Endothelial cell of umbilical vein (primary cell): ENCODE measurements around the gene GP9. TPM values are rescaled to one million over a fixed set of nuclear protein-coding genes. Genes with fewer than 3 reads are reported as not detected.

Experiments used
- BruUV-seq: library from RNA; stranded (reverse); fragments of 400-500 nt; replicated peaks from 2 replicates; lab custom pipeline; 2021; lab: Mats Ljungman, UMichigan
- CTCF ChIA-PET: fragments of 300-600, 350-600 bp; sonication (Branson Sonifier 250); formaldehyde crosslinking; loops from one replicate; lab custom pipeline; 2021; ENCODE audit warnings: antibody characterized with exemption, inconsistent platforms; lab: Charles Lee
- POLR2A ChIA-PET: fragments of 300-600, 350-600 bp; sonication (Branson Sonifier 250); formaldehyde crosslinking; loops from one replicate; lab custom pipeline; 2021; ENCODE audit warnings: antibody characterized with exemption, inconsistent platforms; lab: Charles Lee
- DNase-seq: peaks from one replicate; pipeline ENCODE4 v3.0.0-alpha.2; 2011; ENCODE audit warnings: low read depth, low spot score
- FAIRE-seq: peaks from 2 replicates; lab custom pipeline; 2011; peaks lifted over from hg19 to GRCh38; lab: Jason Lieb, UNC
- H2AFZ ChIP-seq: 2 replicates; pipeline ENCODE4 v1.6.0; 2012; ENCODE audit warnings: low read depth, low read length, control low read depth, inconsistent platforms
- H3K27ac ChIP-seq: 2 replicates; pipeline ENCODE4 v1.5.1; 2011; ENCODE audit warnings: low read depth, mild to moderate bottlenecking, control low read depth, low read length, moderate library complexity; ENCODE audit not compliant: insufficient read depth
- H3K27me3 ChIP-seq, 2 experiments: 2 replicates each; pipeline versions ENCODE4 v1.6.0 to v1.6.1; 2011; ENCODE audit warnings: low read length in 2 of 2, mixed read lengths in 1 of 2; ENCODE audit not compliant: control insufficient read depth in 2 of 2, insufficient read depth in 2 of 2
- H3K36me3 ChIP-seq, 2 experiments: 2 replicates in 1 of 2; 3 replicates in 1 of 2; pipeline ENCODE4 v1.5.1; 2011; ENCODE audit warnings: low read length in 2 of 2, mild to moderate bottlenecking in 1 of 2, moderate library complexity in 1 of 2; ENCODE audit not compliant: control insufficient read depth in 2 of 2, insufficient read depth in 2 of 2; ENCODE audit errors: extremely low read depth in 1 of 2
- H3K4me1 ChIP-seq: 3 replicates; pipeline ENCODE4 v1.5.1; 2011; ENCODE audit warnings: mild to moderate bottlenecking, low read length; ENCODE audit not compliant: control insufficient read depth, insufficient read depth; ENCODE audit errors: extremely low read depth
- H3K4me2 ChIP-seq: 2 replicates; pipeline ENCODE4 v1.6.1; 2011; ENCODE audit warnings: low read length, control low read depth, mixed read lengths; ENCODE audit not compliant: insufficient read depth
- H3K4me3 ChIP-seq, 3 experiments: fragments of 200-600 bp in 1 of 3; sonication (generic), shearing (Covaris generic) in 1 of 3; replicated peaks in 1 of 3; 2 replicates each; pipeline ENCODE4 v1.5.1; 2011 to 2016; ENCODE audit warnings: control low read depth in 3 of 3, low read length in 3 of 3, mild to moderate bottlenecking in 2 of 3, inconsistent platforms in 1 of 3, low read depth in 1 of 3, moderate library complexity in 1 of 3; ENCODE audit not compliant: insufficient read depth in 1 of 3
- H3K79me2 ChIP-seq: 2 replicates; pipeline ENCODE4 v1.6.0; 2012; ENCODE audit warnings: low read length, inconsistent platforms; ENCODE audit not compliant: control insufficient read depth, insufficient read depth
- H3K9ac ChIP-seq: replicated peaks from 2 replicates; pipeline ENCODE3; 2011; ENCODE audit warnings: low read length, control low read depth; ENCODE audit not compliant: insufficient read depth; ENCODE audit errors: extremely low read depth
- H3K9me1 ChIP-seq: replicated peaks from 3 replicates; pipeline ENCODE4 v1.6.0; 2011; ENCODE audit warnings: mild to moderate bottlenecking, low read length; ENCODE audit not compliant: control insufficient read depth, insufficient read depth; ENCODE audit errors: extremely low read depth
- H3K9me3 ChIP-seq: replicated peaks from 2 replicates; pipeline ENCODE4 v1.5.1; 2012; ENCODE audit warnings: low read length, inconsistent platforms; ENCODE audit not compliant: control insufficient read depth, insufficient read depth
- H4K20me1 ChIP-seq: replicated peaks from 2 replicates; pipeline ENCODE3; 2011; ENCODE audit warnings: mild to moderate bottlenecking, low read length; ENCODE audit not compliant: control insufficient read depth, insufficient read depth; ENCODE audit errors: extremely low read depth
- CTCF ChIP-seq, 2 donors: IDR thresholded peaks; 1 replicate in 1 of 2; 2 replicates in 1 of 2; pipeline ENCODE4 v1.5.1; 2011; ENCODE audit warnings: low read length in 2 of 2, mild to moderate bottlenecking in 2 of 2, moderate library complexity in 2 of 2, control low read depth in 1 of 2, inconsistent platforms in 1 of 2, low read depth in 1 of 2; ENCODE audit not compliant: insufficient read depth in 1 of 2; ENCODE audit errors: extremely low read depth in 1 of 2
- EZH2 ChIP-seq: IDR thresholded peaks from 2 replicates; pipeline ENCODE4 v1.6.1; 2012; ENCODE audit warnings: borderline replicate concordance, low read depth, mild to moderate bottlenecking, moderate library complexity, low read length, inconsistent platforms; ENCODE audit not compliant: severe bottlenecking
- FOS ChIP-seq: IDR thresholded peaks from 2 replicates; pipeline ENCODE4 v1.6.1; 2011; ENCODE audit warnings: mild to moderate bottlenecking, low read length, moderate library complexity, borderline replicate concordance; ENCODE audit not compliant: insufficient read depth
- GATA2 ChIP-seq: IDR thresholded peaks from 2 replicates; pipeline ENCODE4 v1.7.0; 2011; ENCODE audit warnings: low read depth, mild to moderate bottlenecking, moderate library complexity, mixed read lengths, low read length; ENCODE audit not compliant: insufficient read length, insufficient read depth
- JUN ChIP-seq: IDR thresholded peaks from 2 replicates; pipeline ENCODE4 v1.6.1; 2011; ENCODE audit warnings: borderline replicate concordance, low read depth; ENCODE audit not compliant: insufficient read length, insufficient read depth
- MAX ChIP-seq: IDR thresholded peaks from 2 replicates; pipeline ENCODE4 v1.6.1; 2011; ENCODE audit not compliant: insufficient read depth, insufficient read length
- MYC ChIP-seq: IDR thresholded peaks from one replicate; pipeline ENCODE4 v1.6.1; 2011; ENCODE audit warnings: mild to moderate bottlenecking, low read depth, low read length
- POLR2A ChIP-seq: IDR thresholded peaks from 2 replicates; pipeline ENCODE4 v1.6.1; 2012; ENCODE audit warnings: low read depth, mild to moderate bottlenecking, control low read depth, low read length
- POLR2AphosphoS5 ChIP-seq: IDR thresholded peaks from 2 replicates; pipeline ENCODE4 v1.6.1; 2012; ENCODE audit warnings: low read depth, mild to moderate bottlenecking, control low read depth, low read length, moderate library complexity; ENCODE audit not compliant: insufficient read depth
- dilution Hi-C: fragments of 300-500 bp; cut with MboI; formaldehyde crosslinking; loops from one replicate; pipeline ENCODE4 v1.15.0; 2019; ENCODE audit warnings: low sequenced_read_pairs; ENCODE audit not compliant: extremely low pct_ligation_motif_present
- intact Hi-C: fragments of 100-400 bp; cut with micrococcal nuclease; formaldehyde crosslinking; loops from one replicate; pipeline ENCODE4 v1.10.0; 2022
- polyA plus RNA-seq, 4 experiments: library from polyadenylated mRNA; depleted of rRNA in 3 of 4; stranded (reverse) in 3 of 4; unstranded in 1 of 4; fragments of >200 nt; gene quantifications; 2 replicates each; pipeline versions ENCODE4 v1.2.1 to v1.2.3, GENCODE V29; 2011 to 2012; ENCODE audit warnings: missing spikeins in 1 of 4
- total RNA-seq: library from RNA; stranded (reverse); gene quantifications from 2 replicates; pipeline ENCODE4 v1.2.3, GENCODE V29; 2021

The GP9 gene
- total and polyA plus RNA-seq, 2 donors (not counting 3 experiments of a cell fraction or from before 2014, with no cell fraction given) = not detected

GRCh38 chr3:129030611-129031010 lies 30.0 kb upstream of the GP9 start:
- no peaks in the 10 kb centered on the region for H3K36me3 ChIP-seq
- H3K27ac ChIP-seq = no peak overlapping the region
- no peaks in the 10 kb centered on the region for H3K9me3 ChIP-seq
- H3K4me2 ChIP-seq = no peak overlapping the region
- no peak for FAIRE-seq
- H3K9ac ChIP-seq = no peak overlapping the region
- no peak for DNase-seq
- no peak overlapping the region for H3K4me3 ChIP-seq
- no peaks in the 10 kb centered on the region for H3K9me1 ChIP-seq
- dilution Hi-C loops = no loop called here
- H2AFZ ChIP-seq = no peak overlapping the region
- intact Hi-C loops = no loop called here
- H3K79me2 ChIP-seq = no peaks in the 10 kb centered on the region
- CTCF ChIA-PET = interaction anchor here (1.4 to 1.9 kb wide), 3 partner anchors 14 to 60 kb away, joined by 7 to 9 read pairs (median 7); no protein-coding TSS in a partner anchor
- POLR2A ChIA-PET = no interaction called here
- H3K27me3 ChIP-seq = no peaks in the 10 kb centered on the region
- peaks cover 10% of the 10 kb centered on the region for H3K4me1 ChIP-seq
- no TSS peak for BruUV-seq
- no peaks in the 10 kb centered on the region for H4K20me1 ChIP-seq
- TF ChIP-seq MAX = no peak
- no peak for TF ChIP-seq CTCF (IDR thresholded peaks at IDR 0.05; ENCODE audit: extremely low read depth in 1 of 2, insufficient read depth in 1 of 2, low read depth in 1 of 2, low read length in 2 of 2)
- no peak for TF ChIP-seq EZH2
- TF ChIP-seq MYC = no peak
- TF ChIP-seq FOS = no peak
- TF ChIP-seq POLR2A = no peak
- no peak for TF ChIP-seq JUN
- no peak for TF ChIP-seq GATA2
- no peak for TF ChIP-seq POLR2AphosphoS5
